ENCODE measurements around the gene BNC2.

DNA sequence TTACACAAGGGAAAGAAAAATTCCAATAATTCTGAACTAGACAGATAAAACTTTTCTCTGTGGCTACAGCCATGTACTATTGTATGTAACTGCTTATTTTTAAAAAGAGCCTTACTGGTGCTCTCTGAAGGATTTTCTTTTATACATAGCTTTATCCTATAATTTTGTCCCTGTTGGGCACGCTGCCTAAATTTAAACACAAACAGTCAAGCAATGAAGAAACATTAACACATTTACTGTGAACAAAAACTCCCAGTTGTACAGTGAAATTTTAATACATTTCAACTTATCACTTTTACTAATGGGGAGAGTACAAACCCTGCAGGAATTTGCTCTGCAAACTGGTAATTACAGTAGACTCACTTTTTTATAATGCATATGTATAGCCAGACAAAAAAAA, 273.3 kb downstream of the BNC2 start:
- TF ChIP-seq POLR2A (IDR thresholded peaks at IDR 0.05; ENCODE audit: low read depth, low read length) (no peak), MXI1 (IDR thresholded peaks at IDR 0.05; ENCODE audit: borderline replicate concordance, low read depth, low read length) (no peak), MAZ (IDR thresholded peaks at IDR 0.05; ENCODE audit: borderline replicate concordance, low read depth, low read length) (no peak)
- TF ChIP-seq, protein P1, sequence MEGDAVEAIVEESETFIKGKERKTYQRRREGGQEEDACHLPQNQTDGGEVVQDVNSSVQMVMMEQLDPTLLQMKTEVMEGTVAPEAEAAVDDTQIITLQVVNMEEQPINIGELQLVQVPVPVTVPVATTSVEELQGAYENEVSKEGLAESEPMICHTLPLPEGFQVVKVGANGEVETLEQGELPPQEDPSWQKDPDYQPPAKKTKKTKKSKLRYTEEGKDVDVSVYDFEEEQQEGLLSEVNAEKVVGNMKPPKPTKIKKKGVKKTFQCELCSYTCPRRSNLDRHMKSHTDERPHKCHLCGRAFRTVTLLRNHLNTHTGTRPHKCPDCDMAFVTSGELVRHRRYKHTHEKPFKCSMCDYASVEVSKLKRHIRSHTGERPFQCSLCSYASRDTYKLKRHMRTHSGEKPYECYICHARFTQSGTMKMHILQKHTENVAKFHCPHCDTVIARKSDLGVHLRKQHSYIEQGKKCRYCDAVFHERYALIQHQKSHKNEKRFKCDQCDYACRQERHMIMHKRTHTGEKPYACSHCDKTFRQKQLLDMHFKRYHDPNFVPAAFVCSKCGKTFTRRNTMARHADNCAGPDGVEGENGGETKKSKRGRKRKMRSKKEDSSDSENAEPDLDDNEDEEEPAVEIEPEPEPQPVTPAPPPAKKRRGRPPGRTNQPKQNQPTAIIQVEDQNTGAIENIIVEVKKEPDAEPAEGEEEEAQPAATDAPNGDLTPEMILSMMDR (conservative IDR thresholded peaks at IDR 0.05; ENCODE audit: low read depth, low read length) = no peak
- TF ChIP-seq, protein P2, sequence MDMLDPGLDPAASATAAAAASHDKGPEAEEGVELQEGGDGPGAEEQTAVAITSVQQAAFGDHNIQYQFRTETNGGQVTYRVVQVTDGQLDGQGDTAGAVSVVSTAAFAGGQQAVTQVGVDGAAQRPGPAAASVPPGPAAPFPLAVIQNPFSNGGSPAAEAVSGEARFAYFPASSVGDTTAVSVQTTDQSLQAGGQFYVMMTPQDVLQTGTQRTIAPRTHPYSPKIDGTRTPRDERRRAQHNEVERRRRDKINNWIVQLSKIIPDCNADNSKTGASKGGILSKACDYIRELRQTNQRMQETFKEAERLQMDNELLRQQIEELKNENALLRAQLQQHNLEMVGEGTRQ (IDR thresholded peaks at IDR 0.05; ENCODE audit: low read depth, low read length) = no peak
